Thyroid gland (tissue), 4 donors: ENCODE measurements around the gene PDE4B.

Experiments used
- POLR2A ChIP-seq, 2 donors: fragments of 450-650 bp; IDR thresholded peaks; one replicate each; pipeline ENCODE4 v1.6.1; 2017; ENCODE audit warnings: antibody characterized with exemption in 2 of 2, mild to moderate bottlenecking in 2 of 2, moderate library complexity in 1 of 2
- TF ChIP-seq, protein P1 (sequence below), 6 experiments: fragments of 200-600 bp in 3 of 6; fragments of 450-650 bp in 3 of 6; sonication (generic) in 3 of 6; IDR thresholded peaks; one replicate each; pipeline ENCODE4 v1.5.1; 2016 to 2019; ENCODE audit warnings: antibody characterized with exemption in 6 of 6, mild to moderate bottlenecking in 2 of 6, inconsistent platforms in 1 of 6, moderate library complexity in 1 of 6

DNA sequence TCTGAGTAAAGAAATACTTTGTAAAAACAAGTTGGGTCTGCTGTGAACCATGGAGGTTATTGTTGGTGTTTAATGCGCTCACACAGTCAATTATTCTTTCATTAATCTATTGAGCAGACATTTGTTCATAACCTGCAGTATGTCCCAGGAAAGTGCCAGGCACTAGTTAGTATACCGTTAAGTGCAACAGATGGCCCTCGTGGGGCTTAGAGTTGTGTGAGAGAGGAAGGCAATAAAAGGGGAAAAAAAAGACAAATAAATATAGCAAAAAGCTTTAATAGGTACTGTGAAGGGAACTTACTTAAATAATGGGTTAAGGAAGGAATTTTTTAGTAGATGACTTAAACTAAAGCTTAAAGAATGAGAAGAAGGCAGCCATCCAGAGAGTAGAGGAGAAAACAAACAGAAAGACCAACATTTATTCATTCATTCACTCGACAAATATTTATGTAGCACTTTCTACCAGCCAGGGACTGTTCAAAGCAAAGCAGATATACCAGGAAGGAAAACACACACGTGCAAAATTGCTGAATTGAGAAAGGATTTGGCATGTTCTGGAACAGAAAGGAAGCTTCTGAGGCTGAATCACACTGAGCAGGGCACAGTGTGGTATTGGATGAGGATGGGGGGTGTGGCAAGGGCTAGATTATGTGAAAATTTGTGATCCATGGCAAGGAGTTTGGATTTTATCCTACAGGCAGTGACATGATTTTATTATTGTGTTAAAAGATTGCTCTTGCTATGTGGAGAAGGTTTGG, 445.2 kb downstream of the PDE4B start:
- TF ChIP-seq, protein P1, sequence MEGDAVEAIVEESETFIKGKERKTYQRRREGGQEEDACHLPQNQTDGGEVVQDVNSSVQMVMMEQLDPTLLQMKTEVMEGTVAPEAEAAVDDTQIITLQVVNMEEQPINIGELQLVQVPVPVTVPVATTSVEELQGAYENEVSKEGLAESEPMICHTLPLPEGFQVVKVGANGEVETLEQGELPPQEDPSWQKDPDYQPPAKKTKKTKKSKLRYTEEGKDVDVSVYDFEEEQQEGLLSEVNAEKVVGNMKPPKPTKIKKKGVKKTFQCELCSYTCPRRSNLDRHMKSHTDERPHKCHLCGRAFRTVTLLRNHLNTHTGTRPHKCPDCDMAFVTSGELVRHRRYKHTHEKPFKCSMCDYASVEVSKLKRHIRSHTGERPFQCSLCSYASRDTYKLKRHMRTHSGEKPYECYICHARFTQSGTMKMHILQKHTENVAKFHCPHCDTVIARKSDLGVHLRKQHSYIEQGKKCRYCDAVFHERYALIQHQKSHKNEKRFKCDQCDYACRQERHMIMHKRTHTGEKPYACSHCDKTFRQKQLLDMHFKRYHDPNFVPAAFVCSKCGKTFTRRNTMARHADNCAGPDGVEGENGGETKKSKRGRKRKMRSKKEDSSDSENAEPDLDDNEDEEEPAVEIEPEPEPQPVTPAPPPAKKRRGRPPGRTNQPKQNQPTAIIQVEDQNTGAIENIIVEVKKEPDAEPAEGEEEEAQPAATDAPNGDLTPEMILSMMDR (IDR thresholded peaks at IDR 0.05), result no peak
- TF ChIP-seq POLR2A (IDR thresholded peaks at IDR 0.05), result no peak
